Measurements from ENCODE around the gene NLGN1.

NLGN1 gene

GRCh38 chr3:173933113-173933512 lies 535.6 kb downstream of the NLGN1 start:
- H3K4me3 ChIP-seq (ENCODE audit: low read depth, low read length): no peak overlapping the region
- no peak for TF ChIP-seq CTCF (IDR thresholded peaks at IDR 0.05; ENCODE audit: control insufficient read depth, extremely low read depth, insufficient read depth)
- no peak for DNase-seq (ENCODE audit: low read depth)

GRCh38 chr3:173936316-173936715 lies 538.8 kb downstream of the NLGN1 start:
- H3K4me3 ChIP-seq (ENCODE audit: low read depth, low read length): no peak overlapping the region
- no peak for TF ChIP-seq CTCF (IDR thresholded peaks at IDR 0.05; ENCODE audit: control insufficient read depth, extremely low read depth, insufficient read depth)
- no peak for DNase-seq (ENCODE audit: low read depth)

- no peak overlapping the region for H3K4me3 ChIP-seq (ENCODE audit: low read depth, low read length)
- TF ChIP-seq CTCF (IDR thresholded peaks at IDR 0.05; ENCODE audit: control insufficient read depth, extremely low read depth, insufficient read depth): no peak
- DNase-seq (ENCODE audit: low read depth): peak; percentile 7
These were observed 540.6 kb downstream of the NLGN1 start for GRCh38 chr3:173938159-173938558.

GRCh38 chr3:173938616-173939015 lies 541.1 kb downstream of the NLGN1 start:
- TF ChIP-seq CTCF (IDR thresholded peaks at IDR 0.05; ENCODE audit: control insufficient read depth, extremely low read depth, insufficient read depth): no peak
- H3K4me3 ChIP-seq (ENCODE audit: low read depth, low read length): no peak overlapping the region
- no peak for DNase-seq (ENCODE audit: low read depth)

- no peak for DNase-seq (ENCODE audit: low read depth)
- no peak for TF ChIP-seq CTCF (IDR thresholded peaks at IDR 0.05; ENCODE audit: control insufficient read depth, extremely low read depth, insufficient read depth)
These were observed 541.8 kb downstream of the NLGN1 start for GRCh38 chr3:173939331-173939730.

GRCh38 chr3:173943264-173943663 lies 545.7 kb downstream of the NLGN1 start:
- TF ChIP-seq CTCF (IDR thresholded peaks at IDR 0.05; ENCODE audit: control insufficient read depth, extremely low read depth, insufficient read depth): no peak
- H3K4me3 ChIP-seq (ENCODE audit: low read depth, low read length): no peak overlapping the region
- DNase-seq (ENCODE audit: low read depth): no peak

More at GRCh38 chr3:173939331-173939730, 541.8 kb downstream of the NLGN1 start:
- no peak overlapping the region for H3K4me3 ChIP-seq (ENCODE audit: low read depth, low read length)

GRCh38 chr3:173945170-173945569 lies 547.6 kb downstream of the NLGN1 start:
- TF ChIP-seq CTCF (IDR thresholded peaks at IDR 0.05; ENCODE audit: control insufficient read depth, extremely low read depth, insufficient read depth): no peak
- no peak overlapping the region for H3K4me3 ChIP-seq (ENCODE audit: low read depth, low read length)
- DNase-seq (ENCODE audit: low read depth): no peak
